Transverse colon (tissue), 4 donors: ENCODE measurements around the gene NUTM2B. TPM values are rescaled to one million over a fixed set of nuclear protein-coding genes. Genes with fewer than 3 reads are reported as not detected.
"Not testable (repeated sequence)": the region's sequence is repeated elsewhere in the genome, so short reads cannot be mapped to it uniquely, and the experiment has no call there.

ENCODE experiments used
- DNase-seq: peaks from one replicate; pipeline ENCODE4 v3.0.0-alpha.2; 2019
- H3K27ac ChIP-seq, 4 donors: fragments of 200-600 bp; sonication (generic); 2 replicates each; pipeline ENCODE4 v1.5.1; 2016 to 2018; ENCODE audit warnings: inconsistent platforms in 4 of 4
- H3K27me3 ChIP-seq: fragments of 200-600 bp; sonication (generic); 2 replicates; pipeline ENCODE4 v1.5.1; 2017; ENCODE audit warnings: inconsistent platforms
- H3K36me3 ChIP-seq, 4 donors: fragments of 200-600 bp; sonication (generic); 2 replicates each; pipeline ENCODE4 v1.5.1; 2017 to 2019; ENCODE audit warnings: inconsistent platforms in 4 of 4
- H3K4me1 ChIP-seq, 4 donors: fragments of 200-600 bp; sonication (generic); 2 replicates each; pipeline ENCODE4 v1.5.1; 2017 to 2020; ENCODE audit warnings: inconsistent platforms in 4 of 4
- H3K4me3 ChIP-seq, 4 donors: fragments of 200-600 bp; sonication (generic); 1 replicate in 1 of 4; 2 replicates in 3 of 4; pipeline versions ENCODE4 v1.5.1 to v1.6.1; 2017 to 2019; ENCODE audit warnings: inconsistent platforms in 4 of 4
- H3K9me3 ChIP-seq, 2 donors: fragments of 200-600 bp; sonication (generic); 2 replicates each; pipeline ENCODE4 v1.5.1; 2017 to 2019; ENCODE audit warnings: inconsistent platforms in 2 of 2
- WGBS, 2 donors: methylation state at CpG; one replicate each; pipeline ENCODE4 v1.1.5; 2018; ENCODE audit warnings: low coverage in 1 of 2; 5-methylcytosine and 5-hydroxymethylcytosine counted together
- in situ Hi-C, 4 donors: fragments of 200-750 bp; cut with MboI; loops; one replicate each; pipeline versions ENCODE4 v1.15.0 to v1.15.1; 2017; ENCODE audit warnings: low sequenced_read_pairs in 3 of 4, low pct_ligation_motif_present in 1 of 4, low pct_unique_long_range_greater_than_20kb in 1 of 4
- intact Hi-C: fragments of 100-400 bp; cut with DNase I; formaldehyde crosslinking; loops from one replicate; pipeline ENCODE4 v1.15.1; 2023; ENCODE audit warnings: low total_unique reads
- total RNA-seq, 4 donors: library from RNA; depleted of rRNA; stranded (reverse); fragments of >200 nt; gene quantifications; one replicate each; pipeline ENCODE4 v1.1.0, GENCODE V29; 2016

Gene NUTM2B
- total RNA-seq, 4 donors from 2014 or later = 0.79 to 6.8 (median 1.6) TPM; not detected in 1

GRCh38 chr10:79687406-79688150 lies 15.4 kb upstream of the NUTM2B start:
- H3K4me3 ChIP-seq, in situ Hi-C loops, H3K4me1 ChIP-seq, H3K27me3 ChIP-seq, intact Hi-C loops, DNase-seq, H3K36me3 ChIP-seq, H3K9me3 ChIP-seq, H3K27ac ChIP-seq: not testable (repeated sequence)
- 83 to 91% methylated on average over 4 to 6 of the region's 6 CpGs for WGBS, 2 donors

DNA sequence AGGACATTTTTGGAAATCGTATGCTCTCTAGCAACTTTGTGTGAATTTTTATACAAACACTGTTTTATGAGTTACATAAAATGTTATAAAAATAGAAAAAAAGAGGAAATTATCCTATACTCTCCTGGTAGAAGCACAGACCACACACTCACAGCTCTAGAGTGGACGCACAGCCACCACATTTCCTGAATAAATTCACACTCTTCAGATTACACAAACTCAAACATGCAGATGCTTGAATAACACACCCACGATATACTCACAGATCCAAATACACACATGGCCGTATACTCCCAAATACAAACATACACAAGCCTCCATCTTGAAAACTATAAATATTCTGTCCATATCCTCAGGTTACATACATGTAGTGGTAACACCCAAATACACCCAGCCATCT lies 14.2 kb upstream of the NUTM2B start:
- H3K36me3 ChIP-seq, H3K27me3 ChIP-seq, intact Hi-C loops, H3K4me3 ChIP-seq, in situ Hi-C loops, DNase-seq, H3K27ac ChIP-seq, H3K4me1 ChIP-seq, H3K9me3 ChIP-seq: not testable (repeated sequence)
- WGBS, 2 donors = 75 to 90% methylated on average over 4 of the region's 4 CpGs

- intact Hi-C loops, H3K27ac ChIP-seq, H3K9me3 ChIP-seq, H3K36me3 ChIP-seq, DNase-seq, in situ Hi-C loops, H3K4me3 ChIP-seq, H3K27me3 ChIP-seq, H3K4me1 ChIP-seq: not testable (repeated sequence)
- 70% methylated on average over 2 of the region's 6 CpGs; no CpG with 5 or more reads in 1 of the 2 donors for WGBS, 2 donors
Observed at GRCh38 chr10:79696596-79696995, 6.4 kb upstream of the NUTM2B start.

DNA sequence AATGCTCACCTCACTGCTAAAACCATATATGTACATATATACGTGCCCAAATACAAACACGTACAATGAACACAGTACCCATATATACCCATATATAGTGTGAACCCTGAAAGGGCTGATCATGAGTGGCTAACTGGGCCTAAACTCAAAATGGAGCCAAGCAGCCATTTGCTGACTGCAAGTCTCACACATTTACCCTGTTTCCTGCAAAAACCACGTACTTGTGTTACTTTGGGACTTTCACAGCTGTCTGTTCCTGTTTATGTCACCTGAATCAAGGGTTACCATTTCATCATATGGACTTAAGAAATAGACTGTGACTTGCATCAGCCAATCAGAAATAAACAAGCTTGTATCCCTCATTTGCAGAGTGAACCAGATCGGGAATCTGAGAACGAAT lies 5.9 kb upstream of the NUTM2B start:
- intact Hi-C loops, DNase-seq, in situ Hi-C loops, H3K4me3 ChIP-seq, H3K27ac ChIP-seq, H3K4me1 ChIP-seq, H3K36me3 ChIP-seq, H3K9me3 ChIP-seq, H3K27me3 ChIP-seq: not testable (repeated sequence)
- 83% methylated on average over 3 of the region's 5 CpGs; no CpG with 5 or more reads in 1 of the 2 donors for whole genome bisulfite sequencing, 2 donors

DNA sequence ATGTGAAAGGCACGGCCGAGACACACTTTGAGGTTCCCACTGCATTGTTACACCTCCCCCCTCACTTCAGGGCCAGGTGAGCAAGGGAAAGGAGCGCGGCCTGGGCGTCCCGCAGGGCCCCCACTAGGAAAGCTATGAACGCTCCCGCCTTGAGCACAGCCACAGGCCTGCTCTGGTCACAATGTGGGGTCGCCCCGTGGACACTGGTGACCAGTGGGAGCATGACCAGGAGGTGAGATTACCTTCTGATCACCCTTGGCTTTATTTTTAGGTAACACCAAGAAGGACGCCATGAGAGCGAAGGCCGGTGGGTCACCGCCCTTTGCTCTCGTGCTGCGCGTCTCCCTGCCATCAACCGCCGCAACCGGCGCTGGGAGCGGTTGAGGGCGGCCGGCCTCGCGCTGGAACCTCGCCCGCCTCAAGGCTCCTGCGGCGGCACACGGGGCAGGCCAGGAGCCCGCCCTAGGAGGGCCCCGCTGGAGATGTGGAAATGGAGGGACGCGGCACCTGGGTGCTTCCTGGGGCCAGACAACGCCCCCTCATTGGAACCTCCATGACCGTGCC lies 2.6 kb upstream of the NUTM2B start:
- H3K4me1 ChIP-seq, intact Hi-C loops, H3K9me3 ChIP-seq, H3K27me3 ChIP-seq, in situ Hi-C loops, H3K36me3 ChIP-seq, H3K27ac ChIP-seq, DNase-seq, H3K4me3 ChIP-seq: not testable (repeated sequence)
- 95% methylated on average over 29 of the region's 37 CpGs; no CpG with 5 or more reads in 1 of the 2 donors for WGBS, 2 donors

GRCh38 chr10:79707017-79707416 lies 4.0 kb downstream of the NUTM2B start:
- H3K9me3 ChIP-seq, H3K27me3 ChIP-seq, H3K36me3 ChIP-seq, in situ Hi-C loops, intact Hi-C loops, H3K4me3 ChIP-seq, DNase-seq, H3K27ac ChIP-seq, H3K4me1 ChIP-seq: not testable (repeated sequence)
- WGBS, 2 donors = no CpG with 5 or more reads among the region's 8 CpGs

DNA sequence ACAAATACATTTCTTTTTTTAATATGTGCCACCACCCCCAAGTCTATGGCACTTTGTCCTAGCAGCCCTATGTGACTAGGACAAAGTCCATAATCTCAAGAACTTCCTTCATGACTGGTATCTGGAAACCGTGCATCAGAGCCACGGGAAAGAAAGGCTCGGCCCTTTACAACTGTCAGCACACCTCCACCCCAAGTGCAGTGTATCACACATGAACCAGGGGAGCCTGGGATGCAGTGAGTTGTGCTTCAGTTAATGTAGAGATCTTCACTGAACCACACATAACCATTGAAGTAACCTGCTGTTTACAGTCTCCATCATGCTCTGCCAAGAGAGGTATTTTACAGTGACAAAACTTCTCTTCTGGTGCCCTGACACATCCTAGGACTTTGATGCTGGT lies 11.9 kb downstream of the NUTM2B start:
- in situ Hi-C loops = not testable (repeated sequence)
- WGBS, 2 donors = no CpG with 5 or more reads among the region's 3 CpGs

GRCh38 chr10:79716917-79717579 lies 14.0 kb downstream of the NUTM2B start:
- H3K27me3 ChIP-seq, H3K4me1 ChIP-seq, H3K4me3 ChIP-seq, intact Hi-C loops, H3K27ac ChIP-seq, H3K9me3 ChIP-seq, H3K36me3 ChIP-seq, in situ Hi-C loops, DNase-seq: not testable (repeated sequence)
- 88 to 100% methylated on average over 2 of the region's 4 CpGs for WGBS, 2 donors

More for the DNA sequence above, 11.9 kb downstream of the NUTM2B start:
- intact Hi-C loops, H3K4me1 ChIP-seq, H3K27ac ChIP-seq, H3K27me3 ChIP-seq, H3K36me3 ChIP-seq, H3K9me3 ChIP-seq, H3K4me3 ChIP-seq: not testable (repeated sequence)
- DNase-seq = peak; percentile 28

GRCh38 chr10:79720000-79720399 lies 17.0 kb downstream of the NUTM2B start:
- H3K4me1 ChIP-seq, intact Hi-C loops, H3K27me3 ChIP-seq, in situ Hi-C loops, H3K36me3 ChIP-seq, H3K27ac ChIP-seq, H3K4me3 ChIP-seq, H3K9me3 ChIP-seq, DNase-seq: not testable (repeated sequence)
- no CpG with 5 or more reads among the region's 4 CpGs for WGBS, 2 donors

DNA sequence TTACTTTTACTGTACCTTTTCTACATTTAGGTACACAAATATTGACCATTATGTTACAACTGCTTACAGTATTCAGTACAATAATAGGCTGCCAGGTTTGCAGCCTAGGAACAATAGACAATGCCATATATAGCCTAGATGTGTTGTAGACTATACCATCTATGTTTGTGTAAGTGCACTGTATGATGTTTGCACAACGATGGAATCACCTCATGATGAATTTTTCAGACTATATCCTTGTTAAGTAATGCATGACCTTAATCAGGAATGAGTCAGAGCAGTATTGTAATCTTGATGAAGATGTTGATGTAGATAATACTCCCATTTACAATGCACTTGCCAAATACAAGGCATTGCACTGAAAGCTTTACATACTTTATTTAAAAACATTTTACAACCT lies 23.6 kb downstream of the NUTM2B start:
- H3K27me3 ChIP-seq, intact Hi-C loops, in situ Hi-C loops, DNase-seq, H3K4me1 ChIP-seq, H3K4me3 ChIP-seq, H3K27ac ChIP-seq, H3K9me3 ChIP-seq, H3K36me3 ChIP-seq: not testable (repeated sequence)
- 38 to 40% methylated on average over 1 of the region's 1 CpG for WGBS, 2 donors
